Progenitor cell of endocrine pancreas (in vitro differentiated cells): Measurements from ENCODE around the gene KRTAP10-8. TPM values are rescaled to one million over a fixed set of nuclear protein-coding genes. Genes with fewer than 3 reads are reported as not detected.

ENCODE experiments used
- total RNA-seq: library from RNA; stranded (reverse); gene quantifications from 2 replicates; pipeline ENCODE4 v1.2.1, GENCODE V29; 2021

KRTAP10-8 gene
- total RNA-seq, 1 donor from 2014 or later = not detected

Other genes starting within 250 kb of the KRTAP10-8 start
- gene LRRC3, start 156.6 kb upstream of the KRTAP10-8 start, total RNA-seq = 5.1 and 5.7 TPM in 2 replicates
- not detected in 2 replicates for gene KRTAP10-1, start 71.9 kb upstream of the KRTAP10-8 start, total RNA-seq
- not detected in 2 replicates for gene KRTAP10-2, start 60.6 kb upstream of the KRTAP10-8 start, total RNA-seq
- gene KRTAP10-3, start 53.3 kb upstream of the KRTAP10-8 start, total RNA-seq = not detected in 2 replicates
- gene KRTAP10-4, start 38.4 kb upstream of the KRTAP10-8 start, total RNA-seq = not detected in 2 replicates
- not detected in 2 replicates for gene KRTAP10-5, start 31.5 kb upstream of the KRTAP10-8 start, total RNA-seq
- gene KRTAP10-6, start 19.6 kb upstream of the KRTAP10-8 start, total RNA-seq = not detected in 2 replicates
- not detected in 2 replicates for gene KRTAP10-7, start 11.5 kb upstream of the KRTAP10-8 start, total RNA-seq
- gene KRTAP10-9, start 15.0 kb downstream of the KRTAP10-8 start, total RNA-seq = not detected in 2 replicates
- not detected in 2 replicates for gene KRTAP10-10, start 25.3 kb downstream of the KRTAP10-8 start, total RNA-seq
- gene KRTAP10-11, start 34.3 kb downstream of the KRTAP10-8 start, total RNA-seq = not detected in 2 replicates
- gene KRTAP12-4, start 42.6 kb downstream of the KRTAP10-8 start, total RNA-seq = not detected in 2 replicates
- gene KRTAP12-3, start 45.9 kb downstream of the KRTAP10-8 start, total RNA-seq = not detected in 2 replicates
- gene KRTAP12-2, start 54.8 kb downstream of the KRTAP10-8 start, total RNA-seq = not detected in 2 replicates
- gene KRTAP12-1, start 70.1 kb downstream of the KRTAP10-8 start, total RNA-seq = not detected in 2 replicates
- not detected in 2 replicates for gene KRTAP10-12, start 85.1 kb downstream of the KRTAP10-8 start, total RNA-seq
- not detected in 2 replicates for gene TSPEAR, start 99.5 kb downstream of the KRTAP10-8 start, total RNA-seq
- 78.7 and 85.2 TPM in 2 replicates for gene UBE2G2, start 189.7 kb downstream of the KRTAP10-8 start, total RNA-seq
- gene SUMO3, start 206.0 kb downstream of the KRTAP10-8 start, total RNA-seq = 65.0 and 73.5 TPM in 2 replicates